Skeletal muscle satellite cell (primary cell): Measurements from ENCODE around the gene TSPAN4.

Experiments used
- H3K27me3 ChIP-seq: 2 replicates; pipeline ENCODE4 v1.7.0; 2013; ENCODE audit warnings: low read length; ENCODE audit not compliant: control insufficient read depth, insufficient read depth
- H3K36me3 ChIP-seq: 2 replicates; pipeline ENCODE4 v1.7.0; 2013; ENCODE audit warnings: mild to moderate bottlenecking, control low read depth, low read length; ENCODE audit not compliant: insufficient read depth
- H3K4me1 ChIP-seq: 2 replicates; pipeline ENCODE4 v1.7.0; 2013; ENCODE audit warnings: low read length; ENCODE audit not compliant: control insufficient read depth, insufficient read depth
- H3K4me2 ChIP-seq: 2 replicates; pipeline ENCODE4 v1.7.0; 2013; ENCODE audit warnings: mild to moderate bottlenecking, low read length
- H3K4me3 ChIP-seq: 2 replicates; pipeline ENCODE4 v1.7.0; 2013; ENCODE audit warnings: low read length
- H3K9ac ChIP-seq: 2 replicates; pipeline ENCODE4 v1.7.0; 2013; ENCODE audit warnings: mild to moderate bottlenecking, low read depth, low read length, moderate library complexity
- H3K9me3 ChIP-seq: replicated peaks from 2 replicates; pipeline ENCODE4 v1.7.0; 2013; ENCODE audit warnings: mild to moderate bottlenecking, control low read depth, low read length

TSPAN4 gene

DNA sequence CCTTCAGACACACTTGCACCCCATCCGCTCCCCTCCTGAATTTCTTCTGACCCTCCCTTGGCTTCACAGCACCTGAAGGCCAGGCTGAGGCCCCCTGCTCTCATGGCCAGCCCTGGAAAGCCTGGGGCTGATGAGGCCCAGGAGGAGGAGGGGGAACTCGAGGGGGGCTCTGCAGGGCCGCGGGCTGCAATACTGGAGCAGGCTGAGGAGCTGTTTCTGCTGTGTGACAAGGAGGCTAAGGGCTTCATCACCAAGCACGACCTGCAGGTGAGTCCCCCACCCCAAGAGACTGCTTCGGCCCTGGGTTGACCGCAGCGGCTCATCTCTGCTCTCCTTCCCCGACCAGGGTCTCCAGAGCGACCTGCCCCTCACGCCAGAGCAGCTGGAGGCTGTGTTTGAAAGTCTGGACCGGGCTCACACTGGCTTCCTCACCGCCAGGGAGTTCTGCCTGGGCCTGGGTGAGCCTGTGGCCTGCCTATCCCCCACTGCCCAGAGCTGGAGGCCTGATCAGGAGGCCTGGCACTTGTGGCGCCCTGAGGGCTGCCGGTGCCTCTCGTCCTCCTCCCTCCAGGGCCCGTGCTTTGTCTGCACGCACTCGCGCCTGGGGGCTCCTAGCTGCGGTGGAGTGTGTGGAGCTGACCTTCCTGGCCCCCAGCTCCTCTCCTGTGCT is 14.0 kb upstream of the TSPAN4 start:
- no peaks in the 10 kb centered on the region for H3K9me3 ChIP-seq
- peaks cover 59% of the 10 kb centered on the region for H3K4me1 ChIP-seq
- peak overlapping the region; percentile 73 for H3K4me2 ChIP-seq
- H3K9ac ChIP-seq = no peak overlapping the region
- H3K27me3 ChIP-seq = peaks cover 2% of the 10 kb centered on the region
- H3K4me3 ChIP-seq = no peak overlapping the region
- H3K36me3 ChIP-seq = peaks cover 21% of the 10 kb centered on the region

DNA sequence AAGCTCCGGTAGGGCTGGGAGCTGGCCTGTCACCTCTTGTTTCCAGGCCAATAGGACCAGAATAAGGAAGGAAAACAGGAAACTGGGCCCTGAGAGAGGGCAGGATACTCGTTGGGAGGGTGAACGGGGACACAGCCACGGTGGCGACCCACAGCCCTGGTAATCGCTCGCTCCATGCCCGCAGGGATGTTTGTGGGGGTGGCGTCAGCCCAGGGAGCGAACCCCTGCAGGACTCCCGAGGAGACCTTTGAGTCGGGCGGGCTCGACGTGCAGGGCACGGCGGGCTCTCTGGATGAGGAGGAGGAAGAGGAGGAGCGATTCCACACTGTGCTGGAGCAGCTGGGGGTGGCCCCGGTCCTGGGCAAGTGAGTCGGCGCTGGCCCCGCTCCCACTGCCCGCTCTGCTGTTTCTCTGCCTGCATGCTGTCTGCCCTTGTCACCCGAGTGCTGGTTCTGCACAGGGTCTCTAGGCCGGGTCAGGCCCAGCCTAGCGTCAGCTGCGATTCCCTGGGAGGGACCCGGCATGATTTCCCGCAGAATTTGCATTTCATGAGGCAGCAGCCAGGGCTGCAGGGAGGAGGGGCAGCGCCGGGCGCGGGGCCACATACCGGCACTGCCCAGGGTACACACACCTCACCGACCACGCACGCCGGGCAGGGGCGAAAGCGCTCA is 13.3 kb upstream of the TSPAN4 start:
- Histone ChIP-seq H3K36me3 (peaks cover 14% of the 10 kb centered on the region), H3K9me3 (no peaks in the 10 kb centered on the region), H3K4me1 (peaks cover 61% of the 10 kb centered on the region), H3K27me3 (peaks cover 2% of the 10 kb centered on the region), H3K4me3 (peak overlapping the region; percentile 41), H3K4me2 (peak overlapping the region; percentile 73), H3K9ac (no peak overlapping the region)

GRCh38 chr11:829847-830294 is 12.8 kb upstream of the TSPAN4 start:
- peaks cover 61% of the 10 kb centered on the region for H3K4me1 ChIP-seq
- H3K36me3 ChIP-seq = peaks cover 9% of the 10 kb centered on the region
- H3K27me3 ChIP-seq = peaks cover 2% of the 10 kb centered on the region
- H3K4me3 ChIP-seq = peak overlapping the region; percentile 41
- H3K9me3 ChIP-seq = no peaks in the 10 kb centered on the region
- peak overlapping the region; percentile 73 for H3K4me2 ChIP-seq
- no peak overlapping the region for H3K9ac ChIP-seq

DNA sequence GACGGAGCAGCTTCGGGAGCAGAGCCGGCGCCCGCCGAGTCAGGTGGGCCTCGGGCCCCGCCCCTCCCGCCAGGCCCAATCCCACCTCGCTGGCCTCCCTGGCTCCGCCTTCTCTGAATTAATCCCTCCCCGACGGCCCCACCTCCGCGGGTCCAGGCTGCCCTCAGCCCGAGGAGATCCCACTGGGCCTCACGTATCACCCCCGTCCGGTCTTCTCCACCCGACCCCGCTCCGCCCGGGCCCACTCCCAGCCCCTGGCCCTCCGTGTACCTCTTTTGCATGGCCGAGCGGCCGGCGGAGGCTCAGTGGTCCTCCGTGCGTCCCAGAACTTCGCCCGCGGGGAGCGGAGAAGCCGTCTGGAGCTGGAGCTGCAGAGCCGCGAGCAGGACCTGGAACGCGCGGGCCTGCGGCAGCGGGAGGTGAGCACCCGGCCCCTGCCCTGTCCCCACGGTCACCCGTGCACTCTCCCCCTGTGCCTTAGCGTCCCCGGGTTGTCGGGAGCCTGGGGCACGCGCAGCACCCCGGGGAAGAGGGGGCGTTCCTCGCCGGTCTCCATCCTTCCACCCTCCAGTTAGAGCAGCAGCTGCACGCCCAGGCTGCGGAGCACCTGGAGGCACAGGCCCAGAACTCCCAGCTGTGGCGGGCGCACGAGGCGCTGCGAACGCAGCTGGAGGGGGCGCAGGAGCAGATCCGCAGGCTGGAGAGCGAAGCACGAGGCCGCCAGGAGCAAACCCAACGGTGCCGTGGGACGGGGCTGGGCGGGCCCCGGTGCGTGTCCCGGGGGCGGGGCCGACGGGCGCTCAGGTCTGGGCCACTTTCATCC is 12.1 kb upstream of the TSPAN4 start:
- peaks cover 67% of the 10 kb centered on the region for H3K4me1 ChIP-seq
- no peak overlapping the region for H3K9ac ChIP-seq
- peak overlapping the region; percentile 98 for H3K4me2 ChIP-seq
- peaks cover 4% of the 10 kb centered on the region for H3K36me3 ChIP-seq
- H3K9me3 ChIP-seq = no peaks in the 10 kb centered on the region
- H3K27me3 ChIP-seq = peaks cover 2% of the 10 kb centered on the region
- no peak overlapping the region for H3K4me3 ChIP-seq

DNA sequence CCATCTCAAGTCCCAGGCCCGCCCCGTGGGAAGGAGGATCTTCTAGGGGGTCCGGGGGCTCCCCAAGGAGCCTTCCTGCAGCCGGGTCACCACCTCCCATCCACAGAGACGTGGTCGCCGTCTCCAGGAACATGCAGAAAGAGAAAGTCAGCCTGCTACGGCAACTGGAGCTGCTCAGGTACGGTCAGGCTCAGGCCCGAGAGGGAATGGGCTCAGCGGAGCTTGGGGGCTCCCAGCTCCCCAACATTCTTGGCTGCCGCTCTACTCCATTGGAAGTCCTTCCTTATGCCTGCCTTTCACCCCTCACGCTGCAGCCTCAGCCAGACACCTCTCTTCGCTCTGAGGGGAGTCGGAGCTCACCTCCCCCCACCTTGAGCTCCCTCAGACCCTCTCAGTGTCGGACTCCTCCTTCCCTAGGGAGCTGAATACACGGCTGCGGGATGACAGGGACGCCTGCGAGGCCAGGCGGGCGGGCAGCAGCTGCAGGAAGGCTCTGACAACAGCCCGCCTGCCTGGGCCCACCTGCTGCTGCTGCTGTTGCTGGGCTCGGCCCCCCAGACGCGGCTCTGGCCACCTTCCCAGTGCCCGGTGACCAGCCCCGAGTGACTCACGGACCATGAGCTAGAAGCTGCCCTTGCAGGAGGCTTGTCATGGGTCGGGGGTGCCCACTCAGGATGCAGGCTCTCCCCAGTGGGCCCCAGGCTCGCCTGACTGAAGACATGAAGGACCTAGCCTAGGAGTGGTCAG is 11.4 kb upstream of the TSPAN4 start:
- Histone ChIP-seq H3K36me3 (peaks cover 5% of the 10 kb centered on the region), H3K27me3 (peaks cover 2% of the 10 kb centered on the region), H3K4me2 (peak overlapping the region; percentile 98), H3K4me3 (peak overlapping the region; percentile 77), H3K9me3 (no peaks in the 10 kb centered on the region), H3K4me1 (peaks cover 69% of the 10 kb centered on the region), H3K9ac (peak overlapping the region; percentile 73)

GRCh38 chr11:831961-832528 is 10.6 kb upstream of the TSPAN4 start:
- H3K4me2 ChIP-seq = peak overlapping the region; percentile 98
- no peaks in the 10 kb centered on the region for H3K9me3 ChIP-seq
- peak overlapping the region; percentile 73 for H3K9ac ChIP-seq
- peaks cover 13% of the 10 kb centered on the region for H3K36me3 ChIP-seq
- H3K4me1 ChIP-seq = peaks cover 72% of the 10 kb centered on the region
- H3K4me3 ChIP-seq = peak overlapping the region; percentile 77
- H3K27me3 ChIP-seq = peaks cover 2% of the 10 kb centered on the region

- peak within 1 kb of the TSS; percentile 92 for H3K4me3 ChIP-seq
- H3K9ac ChIP-seq = peak within 1 kb of the TSS; percentile 97
- H3K27me3 ChIP-seq = peaks cover under 1% of the 10 kb centered on the region
- peaks cover 72% of the 10 kb centered on the region for H3K4me1 ChIP-seq
- peaks cover 19% of the 10 kb centered on the region for H3K36me3 ChIP-seq
- H3K4me2 ChIP-seq = peak within 1 kb of the TSS; percentile 98
- no peaks in the 10 kb centered on the region for H3K9me3 ChIP-seq
These were observed 10.0 kb upstream of the TSPAN4 start, which contains the start of gene CD151 for GRCh38 chr11:832529-833113. Gene CD151, plus strand, starts transcription at chr11:832952. Its CDS starts 3,118 bp downstream, at chr11:836070.

- Histone ChIP-seq H3K4me2 (peak overlapping the region; percentile 97), H3K4me3 (peak overlapping the region; percentile 92), H3K9me3 (no peaks in the 10 kb centered on the region), H3K4me1 (peaks cover 76% of the 10 kb centered on the region), H3K27me3 (no peaks in the 10 kb centered on the region), H3K9ac (peak overlapping the region; percentile 97), H3K36me3 (peaks cover 24% of the 10 kb centered on the region)
These were observed 9.4 kb upstream of the TSPAN4 start for GRCh38 chr11:833114-833791.

GRCh38 chr11:833849-834311 is 8.8 kb upstream of the TSPAN4 start:
- peak overlapping the region; percentile 92 for H3K4me3 ChIP-seq
- no peaks in the 10 kb centered on the region for H3K9me3 ChIP-seq
- peak overlapping the region; percentile 97 for H3K9ac ChIP-seq
- no peaks in the 10 kb centered on the region for H3K27me3 ChIP-seq
- peaks cover 30% of the 10 kb centered on the region for H3K36me3 ChIP-seq
- H3K4me2 ChIP-seq = peak overlapping the region; percentile 97
- H3K4me1 ChIP-seq = peaks cover 79% of the 10 kb centered on the region
